ENCODE measurements around the gene EGLN3. TPM values are rescaled to one million over a fixed set of nuclear protein-coding genes. Genes with fewer than 3 reads are reported as not detected.

The EGLN3 gene
- total and polyA plus RNA-seq, 2 of the 13 experiments (the other 11 are each of a cell fraction or from before 2014, with no cell fraction given) = 0.18 to 27.3 TPM

GRCh38 chr14:33951183-33951840 is 438 bp upstream of the EGLN3 start (continued):
- TF ChIP-seq HIC2 (CRISPR knock-in tag; IDR thresholded peaks at IDR 0.05; ENCODE audit: low read depth) = no peak
- TF ChIP-seq ARNT (IDR thresholded peaks at IDR 0.05) = no peak
- no peak for TF ChIP-seq ZNF451 (CRISPR knock-in tag; IDR thresholded peaks at IDR 0.05)
- 0 out of 2 replicates have a peak, but pooled peaks have one; percentile 73 for TF ChIP-seq ZNF510 (CRISPR knock-in tag; IDR thresholded peaks at IDR 0.05; ENCODE audit: low read depth)
- TF ChIP-seq, protein P1, sequence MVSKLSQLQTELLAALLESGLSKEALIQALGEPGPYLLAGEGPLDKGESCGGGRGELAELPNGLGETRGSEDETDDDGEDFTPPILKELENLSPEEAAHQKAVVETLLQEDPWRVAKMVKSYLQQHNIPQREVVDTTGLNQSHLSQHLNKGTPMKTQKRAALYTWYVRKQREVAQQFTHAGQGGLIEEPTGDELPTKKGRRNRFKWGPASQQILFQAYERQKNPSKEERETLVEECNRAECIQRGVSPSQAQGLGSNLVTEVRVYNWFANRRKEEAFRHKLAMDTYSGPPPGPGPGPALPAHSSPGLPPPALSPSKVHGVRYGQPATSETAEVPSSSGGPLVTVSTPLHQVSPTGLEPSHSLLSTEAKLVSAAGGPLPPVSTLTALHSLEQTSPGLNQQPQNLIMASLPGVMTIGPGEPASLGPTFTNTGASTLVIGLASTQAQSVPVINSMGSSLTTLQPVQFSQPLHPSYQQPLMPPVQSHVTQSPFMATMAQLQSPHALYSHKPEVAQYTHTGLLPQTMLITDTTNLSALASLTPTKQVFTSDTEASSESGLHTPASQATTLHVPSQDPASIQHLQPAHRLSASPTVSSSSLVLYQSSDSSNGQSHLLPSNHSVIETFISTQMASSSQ (IDR thresholded peaks at IDR 0.05; ENCODE audit: low read depth) = no peak
- TF ChIP-seq, protein P1 (CRISPR knock-in tag; IDR thresholded peaks at IDR 0.05; ENCODE audit: borderline replicate concordance) = no peak
- TF ChIP-seq THAP8 (CRISPR knock-in tag; IDR thresholded peaks at IDR 0.05; ENCODE audit: borderline replicate concordance) = no peak
- no peak for TF ChIP-seq ZBTB38 (CRISPR knock-in tag; IDR thresholded peaks at IDR 0.05)
- no peak for TF ChIP-seq BHLHE40 (IDR thresholded peaks at IDR 0.05; ENCODE audit: low read length)
- TF ChIP-seq, protein P2, sequence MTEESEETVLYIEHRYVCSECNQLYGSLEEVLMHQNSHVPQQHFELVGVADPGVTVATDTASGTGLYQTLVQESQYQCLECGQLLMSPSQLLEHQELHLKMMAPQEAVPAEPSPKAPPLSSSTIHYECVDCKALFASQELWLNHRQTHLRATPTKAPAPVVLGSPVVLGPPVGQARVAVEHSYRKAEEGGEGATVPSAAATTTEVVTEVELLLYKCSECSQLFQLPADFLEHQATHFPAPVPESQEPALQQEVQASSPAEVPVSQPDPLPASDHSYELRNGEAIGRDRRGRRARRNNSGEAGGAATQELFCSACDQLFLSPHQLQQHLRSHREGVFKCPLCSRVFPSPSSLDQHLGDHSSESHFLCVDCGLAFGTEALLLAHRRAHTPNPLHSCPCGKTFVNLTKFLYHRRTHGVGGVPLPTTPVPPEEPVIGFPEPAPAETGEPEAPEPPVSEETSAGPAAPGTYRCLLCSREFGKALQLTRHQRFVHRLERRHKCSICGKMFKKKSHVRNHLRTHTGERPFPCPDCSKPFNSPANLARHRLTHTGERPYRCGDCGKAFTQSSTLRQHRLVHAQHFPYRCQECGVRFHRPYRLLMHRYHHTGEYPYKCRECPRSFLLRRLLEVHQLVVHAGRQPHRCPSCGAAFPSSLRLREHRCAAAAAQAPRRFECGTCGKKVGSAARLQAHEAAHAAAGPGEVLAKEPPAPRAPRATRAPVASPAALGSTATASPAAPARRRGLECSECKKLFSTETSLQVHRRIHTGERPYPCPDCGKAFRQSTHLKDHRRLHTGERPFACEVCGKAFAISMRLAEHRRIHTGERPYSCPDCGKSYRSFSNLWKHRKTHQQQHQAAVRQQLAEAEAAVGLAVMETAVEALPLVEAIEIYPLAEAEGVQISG (CRISPR knock-in tag; IDR thresholded peaks at IDR 0.05) = no peak
- peak; percentile 2; the same call in 1 of the 2 replicates for TF ChIP-seq SAP130 (CRISPR knock-in tag; IDR thresholded peaks at IDR 0.05; ENCODE audit: low read depth)
- TF ChIP-seq ZGPAT (CRISPR knock-in tag; IDR thresholded peaks at IDR 0.05) = peak; percentile 4; the same call in 1 of the 2 replicates
- TF ChIP-seq IKZF5 (CRISPR knock-in tag; IDR thresholded peaks at IDR 0.05) = 0 out of 2 replicates have a peak, but pooled peaks have one; percentile 9
- TF ChIP-seq ZNF260 (CRISPR knock-in tag; IDR thresholded peaks at IDR 0.05; ENCODE audit: borderline replicate concordance, low read depth) = no peak
- TF ChIP-seq ZNF543 (CRISPR knock-in tag; IDR thresholded peaks at IDR 0.05) = 0 out of 2 replicates have a peak, but pooled peaks have one; percentile 58
